Tibial nerve (tissue), 3 donors: Measurements from ENCODE around the gene TWSG1.

Source experiments
- CTCF ChIP-seq, 5 experiments: fragments of 200-600 bp in 3 of 5; fragments of 450-650 bp in 2 of 5; sonication (generic) in 3 of 5; IDR thresholded peaks; one replicate each; pipeline ENCODE4 v1.5.1; 2016 to 2019; ENCODE audit warnings: antibody characterized with exemption in 5 of 5, mild to moderate bottlenecking in 3 of 5, moderate library complexity in 2 of 5
- POLR2A ChIP-seq, 2 donors: fragments of 450-650 bp; IDR thresholded peaks; one replicate each; pipeline ENCODE4 v1.6.1; 2017; ENCODE audit warnings: antibody characterized with exemption in 2 of 2, mild to moderate bottlenecking in 2 of 2, moderate library complexity in 2 of 2

- TF ChIP-seq POLR2A (IDR thresholded peaks at IDR 0.05) (no peak), CTCF (IDR thresholded peaks at IDR 0.05) (no peak)
Measured at GRCh38 chr18:9433671-9434121, 99.1 kb downstream of the TWSG1 start.
